Activated gamma-delta T cell treated with Interleukin-2 at 50 U/mL for 16 hours (primary cell): ENCODE results near the gene PEX13.
"Not testable (repeated sequence)": the region's sequence is repeated elsewhere in the genome, so short reads cannot be mapped to it uniquely, and the experiment has no call there.

Experiments used
- DNase-seq: peaks from one replicate; pipeline ENCODE4 v3.0.0-alpha.2; 2020

Gene PEX13

GRCh38 chr2:61011678-61012077, 5.8 kb upstream of the PEX13 start:
- no peak for DNase-seq

- not testable (repeated sequence) for DNase-seq
Measured at GRCh38 chr2:61012303-61012702, 5.2 kb upstream of the PEX13 start.

- no peak for DNase-seq
Measured at GRCh38 chr2:61013382-61013781, 4.1 kb upstream of the PEX13 start.

GRCh38 chr2:61014763-61015162, 2.8 kb upstream of the PEX13 start:
- no peak for DNase-seq

GRCh38 chr2:61015976-61016375, 1.5 kb upstream of the PEX13 start:
- no peak for DNase-seq

- DNase-seq, result no peak
Measured at GRCh38 chr2:61016392-61017002, 1.0 kb upstream of the PEX13 start.

- peak; percentile 47 for DNase-seq
Measured at GRCh38 chr2:61017003-61017555, 441 bp upstream of the PEX13 start.

GRCh38 chr2:61018318-61018755, 817 bp downstream of the PEX13 start:
- DNase-seq, result no peak

GRCh38 chr2:61018798-61019197, 1.3 kb downstream of the PEX13 start:
- DNase-seq, result no peak

GRCh38 chr2:61021228-61021660, 3.7 kb downstream of the PEX13 start:
- no peak for DNase-seq

GRCh38 chr2:61023670-61024069, 6.2 kb downstream of the PEX13 start:
- no peak for DNase-seq

- DNase-seq, result no peak
Measured at GRCh38 chr2:61029533-61029932, 12.0 kb downstream of the PEX13 start.

GRCh38 chr2:61034592-61034991, 17.1 kb downstream of the PEX13 start:
- DNase-seq, result not testable (repeated sequence)

- DNase-seq, result not testable (repeated sequence)
Measured at GRCh38 chr2:61036643-61037042, 19.1 kb downstream of the PEX13 start.

GRCh38 chr2:61042807-61043206, 25.3 kb downstream of the PEX13 start:
- DNase-seq, result no peak

GRCh38 chr2:61044636-61045035, 27.1 kb downstream of the PEX13 start:
- no peak for DNase-seq

- DNase-seq, result no peak
Measured at GRCh38 chr2:61045226-61045625, 27.7 kb downstream of the PEX13 start.

- no peak for DNase-seq
Measured at GRCh38 chr2:61045999-61046398, 28.5 kb downstream of the PEX13 start.

- no peak for DNase-seq
Measured at GRCh38 chr2:61055557-61055956, 38.0 kb downstream of the PEX13 start.

GRCh38 chr2:61057562-61057961, 40.0 kb downstream of the PEX13 start:
- DNase-seq, result no peak

GRCh38 chr2:61059382-61059781, 41.9 kb downstream of the PEX13 start:
- no peak for DNase-seq

GRCh38 chr2:61065714-61066709, 48.5 kb downstream of the PEX13 start, which contains the start of gene SANBR:
SANBR (plus strand) TSS chr2:61065871; CDS start chr2:61070351, 4,480 bp downstream.
- peak; percentile 76 for DNase-seq

GRCh38 chr2:61074100-61074499, 56.6 kb downstream of the PEX13 start:
- no peak for DNase-seq

GRCh38 chr2:61085883-61086282, 68.4 kb downstream of the PEX13 start:
- no peak for DNase-seq
